HUDEP-2 (cell line): ENCODE measurements around the gene PHIP.
A peak's percentile ranks its signal among the peaks of the same experiment; 100 is the strongest.

Source experiments
- DNase-seq, 76 experiments: peaks; one replicate each; lab custom pipeline; 2025; ENCODE audit not compliant: unreplicated experiment in 76 of 76; lab: John Stamatoyannopoulos, UW

Gene PHIP

GRCh38 chr6:79071547-79071946 is 6.5 kb downstream of the PHIP start:
- no peak for DNase-seq

- DNase-seq: no peak
These were observed 7.7 kb downstream of the PHIP start for GRCh38 chr6:79070206-79070825.

DNA sequence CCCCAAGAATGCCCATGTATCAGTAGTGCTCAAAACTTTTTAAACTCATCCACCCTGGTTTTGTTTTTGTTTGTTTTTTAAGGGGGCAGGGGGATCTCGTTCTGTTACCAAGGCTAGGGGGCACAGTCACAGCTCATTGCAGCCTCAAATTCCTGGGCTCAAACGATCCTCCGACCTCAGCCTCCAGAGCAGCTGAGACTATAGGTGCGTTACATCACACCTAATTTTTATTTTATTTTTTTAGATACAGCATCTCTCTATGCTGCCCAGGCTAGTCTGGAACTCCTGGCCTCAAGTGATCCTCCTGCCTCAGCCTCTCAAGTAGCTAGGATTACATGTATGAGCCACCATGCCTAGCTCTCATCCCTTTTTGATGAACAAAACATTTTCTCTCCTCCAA is 11.2 kb downstream of the PHIP start:
- no peak for DNase-seq

GRCh38 chr6:79066330-79066729 is 11.7 kb downstream of the PHIP start:
- no peak for DNase-seq

DNA sequence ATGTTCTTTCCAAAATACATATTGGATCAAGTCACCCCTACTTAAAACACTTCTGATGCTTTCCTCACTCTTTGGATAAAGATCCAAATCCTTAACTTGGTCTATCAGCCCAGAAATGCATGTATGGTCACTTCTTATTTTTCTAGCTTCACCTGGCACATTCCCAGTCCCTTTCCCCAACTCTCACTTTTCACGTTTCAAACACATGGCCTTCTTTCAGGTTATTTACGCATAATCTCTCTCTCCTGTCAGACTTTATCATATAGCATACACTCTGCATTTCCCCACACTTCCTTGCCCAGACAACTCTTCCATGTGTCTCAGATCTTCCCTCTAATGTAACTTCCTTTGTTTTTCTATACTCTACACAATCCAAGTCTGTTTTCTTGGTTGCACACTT is 12.8 kb downstream of the PHIP start:
- no peak for DNase-seq

- no peak for DNase-seq
These were observed 13.4 kb downstream of the PHIP start for GRCh38 chr6:79064635-79065034.

GRCh38 chr6:79062708-79063107 is 15.3 kb downstream of the PHIP start:
- no peak for DNase-seq

DNA sequence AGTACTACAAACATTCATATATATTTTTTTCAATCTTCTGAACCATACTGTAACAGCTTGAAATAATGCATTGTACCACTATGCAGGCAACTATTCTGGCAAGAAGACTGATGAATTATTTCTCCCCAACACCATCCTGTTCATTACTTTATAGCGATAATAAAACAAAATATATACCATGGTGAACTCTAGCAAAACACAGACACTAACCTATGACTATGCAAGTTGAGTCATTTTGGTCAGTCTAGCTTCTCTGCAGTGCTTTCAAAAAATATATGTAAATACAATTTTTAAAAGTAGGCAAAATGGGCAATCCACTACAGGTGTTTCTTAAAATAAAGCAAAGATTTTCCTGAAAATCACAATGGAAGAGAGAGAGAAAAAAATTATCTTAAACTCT is 20.3 kb downstream of the PHIP start:
- DNase-seq: no peak

DNA sequence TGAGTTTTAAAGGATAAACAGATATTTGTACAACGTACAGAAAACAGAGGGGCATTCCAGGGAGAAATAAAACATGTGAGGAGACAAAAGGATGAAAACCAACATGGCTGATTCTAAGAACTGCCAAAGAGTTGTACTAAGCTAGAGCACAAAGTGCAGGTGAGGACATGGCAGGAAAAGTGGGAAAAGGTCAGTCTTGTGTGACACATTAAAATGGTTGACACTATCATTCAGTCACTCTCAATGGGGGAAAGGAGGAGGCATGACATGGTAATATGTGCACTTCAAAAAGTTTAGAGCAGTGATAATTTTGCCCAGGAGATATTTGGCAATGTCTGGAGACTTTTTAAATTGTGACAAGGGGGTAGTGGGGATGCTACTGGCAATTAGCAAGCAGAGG is 21.8 kb downstream of the PHIP start:
- DNase-seq: no peak

DNA sequence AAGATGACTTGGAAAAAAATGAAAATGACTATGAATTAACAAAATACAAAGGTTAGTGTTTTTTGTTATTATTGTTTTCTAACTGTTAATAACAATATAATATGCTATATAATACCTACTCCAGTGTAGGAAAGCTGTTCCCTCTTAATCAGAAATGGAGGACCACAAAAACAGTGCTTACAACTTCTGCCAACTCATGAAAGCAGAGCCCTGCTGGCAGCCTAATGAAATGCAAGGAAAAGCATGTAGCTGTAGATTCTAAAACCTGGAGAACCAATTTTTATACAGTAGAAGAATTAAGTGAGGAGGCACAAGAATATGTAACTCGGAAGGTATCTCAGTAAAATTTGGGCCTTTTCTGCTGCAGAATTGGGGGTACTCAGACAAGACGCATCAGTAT is 29.4 kb downstream of the PHIP start:
- peak in 32 of 76 experiments; percentile 4 to 49 (median 25) for DNase-seq

DNA sequence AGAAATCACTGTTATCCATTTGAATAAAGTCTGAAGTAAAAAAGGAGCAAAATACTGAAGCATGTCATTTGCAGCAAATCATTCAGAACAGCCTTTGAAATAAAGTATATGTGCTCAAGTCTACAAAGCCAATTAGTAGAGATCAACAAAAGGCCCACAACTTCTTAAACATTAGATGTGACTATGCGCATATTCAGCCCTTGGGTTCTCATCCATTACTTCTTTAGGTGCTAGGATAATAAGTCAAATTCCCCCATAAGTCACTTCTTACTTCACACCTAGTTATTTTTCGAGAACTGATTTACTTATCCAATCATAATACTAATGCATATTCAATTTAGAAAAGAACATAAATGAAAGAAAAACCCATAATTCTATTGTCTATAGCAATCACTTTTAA is 31.0 kb downstream of the PHIP start:
- no peak for DNase-seq

DNA sequence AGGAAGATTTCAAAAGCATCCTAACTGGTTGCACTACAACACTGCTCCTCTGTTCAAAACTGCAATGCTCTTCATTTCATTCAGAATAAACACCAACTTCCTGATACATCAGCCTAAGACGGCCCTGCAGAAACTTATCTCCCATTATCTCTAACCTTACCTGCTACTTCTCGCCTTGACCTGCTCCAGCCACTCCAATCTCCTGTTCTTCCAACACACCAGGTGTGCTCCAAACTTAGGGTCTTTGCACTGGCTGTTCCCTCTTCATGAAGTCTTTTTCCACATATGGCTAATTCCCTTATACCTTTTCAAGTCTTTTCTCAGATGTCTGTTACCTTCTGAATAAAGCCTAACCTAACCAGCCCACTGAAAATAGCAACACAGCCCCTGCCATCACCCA is 32.1 kb downstream of the PHIP start:
- DNase-seq: no peak

DNA sequence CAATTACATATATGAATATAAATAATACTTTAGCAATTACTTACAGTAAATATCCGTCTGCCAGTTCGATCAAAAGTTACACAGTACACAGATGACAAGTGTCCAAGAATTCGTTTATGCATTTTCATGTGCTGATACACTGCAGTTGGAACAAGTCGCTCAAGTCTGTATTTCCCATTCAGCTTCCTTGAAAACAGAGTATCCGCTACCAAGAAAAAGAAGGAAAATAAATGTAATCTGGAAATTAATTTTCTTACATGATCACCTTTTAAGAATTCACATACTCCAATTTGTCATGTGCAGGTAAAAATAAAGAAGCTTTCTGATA is 35.3 kb downstream of the PHIP start:
- DNase-seq: no peak

DNA sequence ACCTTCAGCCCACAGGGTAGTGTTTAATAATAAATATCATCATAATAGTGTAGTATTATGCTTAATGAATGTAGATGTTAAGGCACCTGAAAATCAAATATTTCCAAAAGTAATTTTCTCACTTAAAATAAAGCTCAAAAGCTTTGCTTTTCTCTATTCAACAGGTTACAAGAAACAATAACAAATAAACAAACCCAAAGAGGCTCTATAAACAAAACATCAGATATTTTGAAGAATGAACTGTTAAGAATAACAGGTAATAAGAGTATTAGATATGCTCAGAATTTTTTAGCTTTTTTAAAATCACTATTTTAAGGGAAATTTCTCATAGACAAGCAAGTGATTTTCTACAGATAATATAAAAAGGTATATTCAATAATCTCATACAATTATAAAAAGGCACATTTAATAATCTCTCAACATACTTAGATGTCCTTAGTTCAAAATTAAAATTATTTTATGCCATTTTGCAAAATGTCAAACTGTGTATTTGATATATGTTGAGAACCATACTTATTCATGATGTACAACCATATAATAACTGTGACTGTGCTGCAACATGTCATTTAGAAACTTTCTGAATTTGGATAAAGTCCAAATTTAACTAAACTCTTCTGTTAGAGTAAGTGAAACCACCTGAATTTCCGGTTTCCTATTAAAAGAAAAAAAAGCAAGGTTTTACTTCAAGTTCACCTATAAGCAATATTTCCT is 35.8 kb downstream of the PHIP start:
- no peak for DNase-seq

GRCh38 chr6:79040083-79040482 is 38.0 kb downstream of the PHIP start:
- no peak for DNase-seq

DNA sequence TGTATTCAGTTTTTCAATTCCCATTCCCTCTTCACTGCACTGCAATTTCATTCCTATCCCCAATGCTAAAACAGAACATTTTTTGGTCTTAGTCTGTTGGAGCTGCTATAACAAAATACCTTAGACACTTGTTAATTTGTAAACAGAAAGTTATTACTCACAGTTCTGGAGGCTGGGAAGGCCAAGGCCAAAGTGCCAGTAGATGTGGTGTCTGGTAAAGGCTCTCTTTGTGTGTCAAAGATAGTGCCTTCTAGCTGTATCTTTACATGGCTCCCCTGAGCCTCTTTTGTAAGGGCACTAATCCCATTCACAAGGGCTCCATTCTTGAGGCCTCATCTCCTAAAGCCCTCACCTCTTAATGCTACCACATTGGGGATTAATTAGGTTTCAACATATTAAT is 40.0 kb downstream of the PHIP start:
- no peak for DNase-seq

DNA sequence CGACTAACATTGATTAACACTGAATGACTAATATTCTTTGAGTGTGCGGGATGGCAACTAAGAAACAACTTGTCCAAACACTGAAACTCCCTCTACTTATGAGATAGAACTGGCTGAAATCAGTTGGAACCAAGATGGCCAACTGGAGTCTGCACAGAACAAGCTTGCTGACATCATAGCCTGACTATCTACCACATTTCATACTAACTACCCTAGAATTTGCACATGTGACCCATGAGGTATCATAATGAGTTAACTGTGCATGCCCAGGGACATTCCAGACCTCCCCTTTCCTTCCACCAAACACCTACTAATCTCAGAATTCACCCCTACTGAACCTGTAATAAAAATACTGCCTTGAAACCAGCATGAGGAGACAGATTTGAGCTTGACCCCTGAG is 43.2 kb downstream of the PHIP start:
- DNase-seq: no peak

- no peak for DNase-seq
These were observed 44.8 kb downstream of the PHIP start for GRCh38 chr6:79033279-79033678.

GRCh38 chr6:79031821-79032590 is 46.0 kb downstream of the PHIP start:
- DNase-seq: no peak

DNA sequence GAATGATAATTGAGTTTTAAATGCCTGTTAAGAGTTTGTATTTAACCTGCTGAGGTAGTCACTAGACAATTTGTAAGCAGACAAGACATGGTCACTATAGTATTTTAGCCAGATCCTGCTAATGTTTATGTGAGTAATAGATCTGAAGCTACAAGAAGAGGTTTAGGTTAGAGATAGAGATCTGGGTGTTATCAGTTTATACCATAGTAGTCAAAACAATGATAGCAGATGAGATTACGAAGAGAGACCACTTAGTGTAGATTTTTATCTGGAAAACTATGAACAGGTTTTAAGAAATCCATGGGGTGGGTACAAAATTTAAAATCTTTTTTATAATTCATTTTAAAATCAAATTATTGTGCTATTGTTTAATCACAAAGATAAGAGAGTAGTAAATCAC is 47.5 kb downstream of the PHIP start:
- DNase-seq: no peak

- no peak for DNase-seq
These were observed 48.0 kb downstream of the PHIP start for GRCh38 chr6:79030023-79030422.

DNA sequence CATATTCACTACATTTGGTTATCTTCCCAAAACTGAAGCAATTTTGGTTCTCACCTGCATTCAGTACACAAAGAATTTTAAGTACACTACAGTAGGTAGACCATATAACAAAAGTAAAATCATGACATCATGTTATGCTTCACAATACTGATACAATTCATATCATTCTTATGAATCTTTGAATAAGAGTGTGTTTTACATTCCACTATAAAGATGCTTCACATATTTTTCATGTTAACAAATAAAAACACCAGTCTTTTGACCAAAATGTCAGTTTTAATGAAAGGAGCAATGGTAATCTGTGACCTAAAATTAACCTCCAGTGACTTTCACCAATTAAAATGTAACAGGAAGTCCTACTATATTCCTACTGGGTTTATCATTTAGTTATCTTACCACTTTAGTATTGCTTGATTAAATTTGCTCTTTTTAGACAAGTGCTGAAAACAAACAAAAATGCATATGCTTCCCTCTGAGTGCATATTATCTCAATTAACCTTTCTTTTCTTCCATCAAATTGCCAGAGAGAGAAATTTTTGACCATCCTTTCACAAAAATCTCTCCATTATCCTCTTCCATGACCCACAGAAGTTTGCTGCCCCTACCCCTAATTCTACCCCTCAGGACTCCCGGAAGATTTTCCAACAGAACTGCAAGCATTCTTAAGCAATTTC is 49.3 kb downstream of the PHIP start:
- no peak for DNase-seq
